OCI-LY7 (cell line): ENCODE data around the gene OR7C2.

Source experiments
- EZH2phosphoT487 ChIP-seq: fragments of 200-600 bp; sonication (generic); IDR thresholded peaks from 2 replicates; pipeline ENCODE4 v1.6.1; 2018; ENCODE audit warnings: low read depth, borderline replicate concordance, mild to moderate bottlenecking, mixed run types, antibody characterized with exemption, low read length, moderate library complexity, mixed read lengths
- TF ChIP-seq, protein P1 (sequence below): fragments of 200-600 bp; sonication (generic); conservative IDR thresholded peaks from 2 replicates; pipeline ENCODE4 v1.5.1; 2014; ENCODE audit warnings: mild to moderate bottlenecking, antibody characterized with exemption, low read length, moderate library complexity, mixed read lengths

- TF ChIP-seq, protein P1, sequence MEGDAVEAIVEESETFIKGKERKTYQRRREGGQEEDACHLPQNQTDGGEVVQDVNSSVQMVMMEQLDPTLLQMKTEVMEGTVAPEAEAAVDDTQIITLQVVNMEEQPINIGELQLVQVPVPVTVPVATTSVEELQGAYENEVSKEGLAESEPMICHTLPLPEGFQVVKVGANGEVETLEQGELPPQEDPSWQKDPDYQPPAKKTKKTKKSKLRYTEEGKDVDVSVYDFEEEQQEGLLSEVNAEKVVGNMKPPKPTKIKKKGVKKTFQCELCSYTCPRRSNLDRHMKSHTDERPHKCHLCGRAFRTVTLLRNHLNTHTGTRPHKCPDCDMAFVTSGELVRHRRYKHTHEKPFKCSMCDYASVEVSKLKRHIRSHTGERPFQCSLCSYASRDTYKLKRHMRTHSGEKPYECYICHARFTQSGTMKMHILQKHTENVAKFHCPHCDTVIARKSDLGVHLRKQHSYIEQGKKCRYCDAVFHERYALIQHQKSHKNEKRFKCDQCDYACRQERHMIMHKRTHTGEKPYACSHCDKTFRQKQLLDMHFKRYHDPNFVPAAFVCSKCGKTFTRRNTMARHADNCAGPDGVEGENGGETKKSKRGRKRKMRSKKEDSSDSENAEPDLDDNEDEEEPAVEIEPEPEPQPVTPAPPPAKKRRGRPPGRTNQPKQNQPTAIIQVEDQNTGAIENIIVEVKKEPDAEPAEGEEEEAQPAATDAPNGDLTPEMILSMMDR: no peak
- no peak for TF ChIP-seq EZH2phosphoT487
Observed at GRCh38 chr19:14977128-14977527, 35.8 kb downstream of the OR7C2 start.
